Upper lobe of left lung (tissue), 4 donors: ENCODE data around the gene NXPH1.

Experiments
- POLR2A ChIP-seq, 4 donors: fragments of 450-650 bp; IDR thresholded peaks; one replicate each; pipeline ENCODE4 v1.5.1; 2016 to 2017; ENCODE audit warnings: antibody characterized with exemption in 4 of 4, mild to moderate bottlenecking in 2 of 4
- POLR2AphosphoS5 ChIP-seq, 2 donors: sonication (generic); formaldehyde crosslinking; IDR thresholded peaks; one replicate each; pipeline ENCODE4 v1.5.1; 2017; ENCODE audit warnings: antibody characterized with exemption in 2 of 2

DNA sequence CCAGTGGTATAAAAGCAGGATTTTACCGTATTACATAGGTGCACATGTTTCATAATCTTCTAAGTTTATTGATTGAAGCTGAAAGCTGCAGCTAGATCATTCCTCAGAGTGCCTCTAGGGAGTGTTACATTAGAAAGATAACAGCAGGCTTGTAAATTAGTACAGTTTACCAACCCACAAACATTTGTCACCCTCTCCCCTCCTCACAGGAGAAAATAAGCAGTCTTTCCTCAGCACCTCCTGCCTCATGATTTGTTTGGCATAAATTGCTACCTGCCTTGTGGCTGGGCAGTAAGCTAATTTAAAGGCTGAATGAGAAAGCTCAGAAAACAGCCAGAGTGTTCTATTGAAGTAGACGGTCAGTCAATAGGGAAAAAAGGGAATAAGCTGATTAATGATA is 74.2 kb downstream of the NXPH1 start:
- TF ChIP-seq POLR2A (IDR thresholded peaks at IDR 0.05): no peak
- no peak for TF ChIP-seq POLR2AphosphoS5 (IDR thresholded peaks at IDR 0.05)
